Activated CD8-positive, alpha-beta memory T cell treated with anti-CD3 and anti-CD28 coated beads, Interleukin-2, amount 50 U/mL, for 48 hours (primary cell): ENCODE measurements around the gene ARID1A.
A peak's percentile ranks its signal among the peaks of the same experiment; 100 is the strongest.
"Not testable (repeated sequence)": the region's sequence is repeated elsewhere in the genome, so short reads cannot be mapped to it uniquely, and the experiment has no call there.

Experiments used
- DNase-seq: peaks from one replicate; pipeline ENCODE4 v3.0.0-alpha.2; 2020

Gene ARID1A

GRCh38 chr1:26695356-26696118 is at the start of gene ARID1A:
Gene ARID1A (plus strand): TSS chr1:26696015. CDS start chr1:26696404, 389 bp downstream.
- DNase-seq: peak; percentile 95

- no peak for DNase-seq
Observed at GRCh38 chr1:26664802-26665201, 31.0 kb upstream of the ARID1A start.

- DNase-seq: no peak
Observed at GRCh38 chr1:26666855-26667254, 29.0 kb upstream of the ARID1A start.

DNA sequence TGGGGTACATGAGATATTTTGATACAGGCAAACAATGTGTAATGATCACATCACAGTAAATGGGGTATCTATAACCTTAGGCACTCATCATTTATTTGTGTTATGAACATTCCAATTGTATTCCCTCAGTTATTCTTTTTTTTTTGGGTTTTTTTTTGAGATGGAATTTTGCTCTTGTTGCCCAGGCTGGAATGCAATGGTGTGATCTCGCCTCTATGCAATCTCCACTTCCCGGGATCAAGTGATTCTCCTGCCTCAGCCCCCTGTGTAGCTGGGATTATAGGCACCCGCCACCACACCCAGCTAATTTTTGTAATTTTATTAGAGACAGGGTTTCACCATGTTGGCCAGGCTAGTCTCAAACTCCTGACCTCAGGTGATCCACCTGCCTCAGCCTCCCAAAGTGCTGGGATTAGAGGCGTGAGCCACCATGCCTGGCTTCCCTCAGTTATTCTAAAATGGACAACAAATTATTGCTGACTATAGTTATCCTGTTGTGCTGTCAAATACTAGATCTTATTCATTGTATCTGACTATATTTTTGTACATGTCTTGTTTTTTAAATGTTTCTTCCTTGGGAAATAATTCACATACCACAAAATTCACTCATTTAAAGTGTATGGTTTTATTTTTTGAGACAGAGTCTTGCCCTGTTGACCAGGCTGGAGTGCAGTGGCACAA is 27.6 kb upstream of the ARID1A start:
- not testable (repeated sequence) for DNase-seq

- peak; percentile 66 for DNase-seq
Observed at GRCh38 chr1:26677306-26678115, 18.3 kb upstream of the ARID1A start.

GRCh38 chr1:26684763-26685508 is 10.9 kb upstream of the ARID1A start:
- no peak for DNase-seq

DNA sequence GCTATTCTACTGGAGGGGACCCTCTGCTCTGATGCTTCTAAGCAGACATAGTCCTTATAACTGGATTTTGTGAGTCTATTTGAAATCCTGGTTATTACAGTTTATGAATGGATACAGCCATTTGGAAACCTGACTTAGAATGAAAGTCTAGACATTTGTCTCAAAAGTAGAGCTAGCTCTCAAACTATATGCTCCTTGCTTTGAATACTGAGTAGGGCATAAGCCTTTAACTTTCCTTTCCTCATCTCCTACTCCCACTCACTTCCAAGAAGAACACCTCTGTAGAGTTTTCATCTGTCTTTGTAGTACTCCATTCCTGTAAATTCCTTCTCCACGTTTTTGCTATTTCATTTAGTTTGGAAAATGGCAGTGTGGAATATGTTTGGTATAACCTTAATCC is 9.0 kb upstream of the ARID1A start:
- no peak for DNase-seq

GRCh38 chr1:26689504-26689903 is 6.3 kb upstream of the ARID1A start:
- no peak for DNase-seq

GRCh38 chr1:26690157-26690556 is 5.7 kb upstream of the ARID1A start:
- no peak for DNase-seq

DNA sequence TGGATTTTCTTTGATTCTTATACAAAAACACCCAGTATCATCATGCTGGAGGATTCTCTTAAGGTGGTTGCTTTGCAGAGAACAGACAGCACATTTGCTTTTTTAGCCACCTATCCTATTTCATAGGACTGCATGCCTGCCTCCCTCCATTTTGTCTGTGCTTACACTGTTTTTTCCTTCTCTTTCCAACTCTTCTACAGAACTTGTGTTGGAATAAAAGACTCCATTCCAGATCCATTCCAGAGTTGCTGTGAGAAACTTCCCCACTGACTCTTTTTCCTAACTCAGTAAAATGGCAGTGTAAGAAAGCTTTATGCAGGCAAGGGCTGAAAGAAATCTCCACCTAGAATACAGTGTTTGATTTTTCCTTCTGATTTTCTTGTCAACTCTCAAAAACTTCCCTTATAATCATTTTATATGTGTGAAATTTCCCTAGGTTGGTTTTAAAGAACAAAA is 5.2 kb upstream of the ARID1A start:
- no peak for DNase-seq

DNA sequence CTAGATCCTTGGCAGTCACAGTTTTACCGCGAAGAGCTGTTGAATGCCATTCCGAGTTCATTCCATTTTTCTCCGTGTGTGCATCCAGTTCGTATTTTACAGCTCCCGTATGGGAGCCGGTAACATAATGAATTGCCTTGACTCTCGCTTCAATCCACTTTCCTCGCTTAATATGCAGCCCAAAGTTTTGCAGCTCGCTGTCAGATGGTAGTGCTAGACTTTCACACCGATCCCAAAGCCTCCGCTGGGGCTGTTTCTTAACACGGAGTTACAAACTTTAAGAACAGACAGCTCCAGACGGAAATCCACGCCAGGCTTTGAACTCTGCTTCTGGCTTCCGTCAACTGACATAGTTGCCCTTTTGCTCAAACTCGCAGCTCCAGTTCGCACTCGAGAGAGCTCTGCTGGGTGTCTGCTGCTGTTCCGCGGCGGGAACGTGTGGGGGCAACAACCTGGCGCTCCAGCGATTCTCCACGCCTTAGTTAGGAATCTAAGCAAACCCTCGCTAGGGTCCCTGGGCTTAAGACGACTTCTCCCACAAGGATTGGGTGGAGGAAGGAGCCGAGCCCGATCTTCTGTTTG is 3.5 kb upstream of the ARID1A start:
- peak; percentile 83 for DNase-seq

DNA sequence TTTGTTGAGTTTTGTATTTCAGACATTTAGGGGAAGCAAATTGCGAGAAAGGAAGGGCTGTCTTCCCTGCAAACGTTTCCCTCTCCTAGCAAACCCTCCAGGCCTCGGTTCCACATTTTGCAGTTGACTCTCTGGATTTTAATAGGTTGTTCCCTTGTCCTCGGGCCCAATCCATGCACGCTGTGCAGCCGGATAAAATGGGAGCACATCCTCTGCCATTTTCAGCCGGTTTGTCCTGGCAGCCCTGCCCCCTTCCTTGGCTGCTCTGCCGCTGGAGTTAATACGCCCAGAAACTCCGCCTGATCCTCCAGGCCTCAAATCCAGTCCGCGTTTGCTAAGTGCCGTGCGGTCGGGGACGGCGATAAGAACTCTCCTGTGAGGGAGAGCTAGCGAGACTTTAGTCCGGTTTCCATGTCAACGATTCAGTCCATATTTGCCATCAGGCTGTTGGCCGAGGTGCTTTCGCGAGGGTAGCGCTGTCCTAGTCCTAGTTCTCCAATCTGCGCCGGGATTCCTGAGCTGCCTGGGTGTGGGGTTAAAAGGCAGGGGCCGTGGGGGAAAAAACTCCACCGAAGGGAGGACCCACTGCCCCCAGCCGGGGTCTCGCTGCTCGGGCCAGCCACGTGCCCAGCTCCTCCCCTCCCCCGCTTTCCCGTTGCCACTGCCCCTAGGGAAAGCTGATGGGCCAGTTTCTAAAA is 2.9 kb upstream of the ARID1A start:
- DNase-seq: peak; percentile 89

DNA sequence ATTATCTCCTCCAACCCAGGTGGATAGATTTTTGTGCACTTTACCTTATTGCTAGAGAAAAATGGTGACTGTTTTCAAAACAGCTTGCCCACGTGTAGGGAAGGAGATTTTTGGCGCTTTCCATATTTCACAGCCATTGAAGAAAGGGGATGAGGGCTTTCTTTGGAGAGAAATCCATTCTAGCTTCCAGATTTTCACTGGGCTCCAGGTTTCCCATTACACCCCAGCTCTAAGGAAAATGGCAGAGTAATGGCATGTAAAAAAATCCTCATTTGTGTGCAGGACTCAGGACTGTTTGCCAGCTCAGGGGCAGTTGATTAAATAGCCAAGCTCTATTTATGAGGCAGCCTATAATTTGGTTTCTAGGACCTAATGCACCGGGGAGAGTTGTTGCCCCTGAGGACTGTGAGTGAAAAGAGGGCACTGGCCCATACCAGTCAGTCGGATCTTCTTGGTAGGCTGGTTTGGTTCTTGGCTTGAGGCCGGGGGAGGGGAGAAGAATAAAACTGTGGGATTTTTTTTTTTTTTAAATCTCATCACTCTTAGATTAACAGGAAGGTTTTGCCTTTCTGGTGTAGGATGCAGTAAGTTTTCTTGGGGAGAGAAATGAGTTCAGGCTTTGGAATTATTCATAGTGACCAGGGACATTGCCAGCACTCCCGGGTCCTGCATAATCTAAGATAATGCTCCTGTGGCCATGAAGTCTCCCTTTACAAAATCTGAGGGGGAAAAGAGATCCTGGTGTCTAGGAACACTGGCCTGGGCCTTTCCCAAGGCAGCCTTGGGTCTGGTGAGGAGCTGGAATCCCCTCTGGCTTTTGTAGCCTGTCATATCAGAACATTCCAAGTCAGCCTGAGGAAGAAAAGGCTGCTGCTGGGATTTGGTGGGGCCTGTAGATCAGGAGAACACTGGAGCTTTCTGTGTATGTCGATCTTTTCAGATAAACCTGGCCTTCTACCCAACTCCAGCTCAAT is 1.9 kb upstream of the ARID1A start:
- no peak for DNase-seq

DNA sequence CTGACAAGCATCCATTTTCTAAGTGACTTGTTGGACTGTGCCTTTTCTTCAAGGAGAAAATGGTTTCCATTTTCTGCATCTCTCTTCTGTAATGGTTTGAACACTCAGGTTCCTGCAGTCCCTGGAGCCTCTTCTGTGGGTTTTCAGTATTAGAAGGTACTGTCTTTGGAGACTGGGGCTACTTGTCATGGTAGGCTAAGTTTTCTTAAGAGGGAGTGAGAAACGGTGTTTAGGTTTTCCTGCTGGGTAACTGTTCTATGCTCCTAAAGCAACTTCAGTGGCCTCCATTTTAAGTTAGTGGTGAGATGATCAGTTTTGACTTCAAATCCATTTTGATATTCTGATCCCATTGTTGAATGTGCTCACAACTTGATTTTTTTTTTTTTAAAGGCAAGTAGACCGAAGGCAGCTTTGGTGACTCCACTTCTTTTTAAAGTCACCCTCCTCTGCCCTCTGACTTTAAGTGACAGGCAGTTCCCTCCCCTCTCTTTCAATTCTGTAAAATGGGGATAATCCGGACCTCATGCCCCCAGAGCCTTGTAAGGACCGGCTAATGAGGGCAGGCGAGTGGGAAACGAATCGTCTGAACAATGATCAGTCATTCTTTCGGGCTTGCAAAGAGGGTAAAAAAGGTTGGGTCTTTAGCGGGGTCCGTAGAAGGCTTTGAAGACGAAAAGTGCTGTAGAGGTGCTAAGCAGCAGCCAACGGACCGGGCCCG is 1.0 kb upstream of the ARID1A start:
- no peak for DNase-seq

GRCh38 chr1:26696119-26696653 is 371 bp downstream of the ARID1A start:
- DNase-seq: no peak

DNA sequence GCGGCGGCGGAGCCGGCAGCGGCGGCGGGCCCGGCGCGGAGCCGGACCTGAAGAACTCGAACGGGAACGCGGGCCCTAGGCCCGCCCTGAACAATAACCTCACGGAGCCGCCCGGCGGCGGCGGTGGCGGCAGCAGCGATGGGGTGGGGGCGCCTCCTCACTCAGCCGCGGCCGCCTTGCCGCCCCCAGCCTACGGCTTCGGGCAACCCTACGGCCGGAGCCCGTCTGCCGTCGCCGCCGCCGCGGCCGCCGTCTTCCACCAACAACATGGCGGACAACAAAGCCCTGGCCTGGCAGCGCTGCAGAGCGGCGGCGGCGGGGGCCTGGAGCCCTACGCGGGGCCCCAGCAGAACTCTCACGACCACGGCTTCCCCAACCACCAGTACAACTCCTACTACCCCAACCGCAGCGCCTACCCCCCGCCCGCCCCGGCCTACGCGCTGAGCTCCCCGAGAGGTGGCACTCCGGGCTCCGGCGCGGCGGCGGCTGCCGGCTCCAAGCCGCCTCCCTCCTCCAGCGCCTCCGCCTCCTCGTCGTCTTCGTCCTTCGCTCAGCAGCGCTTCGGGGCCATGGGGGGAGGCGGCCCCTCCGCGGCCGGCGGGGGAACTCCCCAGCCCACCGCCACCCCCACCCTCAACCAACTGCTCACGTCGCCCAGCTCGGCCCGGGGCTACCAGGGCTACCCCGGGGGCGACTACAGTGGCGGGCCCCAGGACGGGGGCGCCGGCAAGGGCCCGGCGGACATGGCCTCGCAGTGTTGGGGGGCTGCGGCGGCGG is 1.0 kb downstream of the ARID1A start:
- DNase-seq: peak; percentile 83

GRCh38 chr1:26697431-26697977 is 1.7 kb downstream of the ARID1A start:
- DNase-seq: no peak
